ENCODE measurements around the gene IGSF5.

The IGSF5 gene

GRCh38 chr21:39715804-39716397 is 29.1 kb upstream of the IGSF5 start:
- Histone ChIP-seq H3K27ac (no peak overlapping the region), H3K36me3 (no peaks in the 10 kb centered on the region), H3K9me3 (ENCODE audit: severe bottlenecking) (peaks cover 2% of the 10 kb centered on the region), H3K4me3 (ENCODE audit: low read depth, low read length) (no peak overlapping the region), H3K27me3 (ENCODE audit: insufficient read depth, low read depth, severe bottlenecking) (no peaks in the 10 kb centered on the region)
- TF ChIP-seq CTCF (IDR thresholded peaks at IDR 0.05; ENCODE audit: low read depth, low read length): peak; percentile 56
- DNase-seq: peak; percentile 65

- H3K4me3 ChIP-seq (ENCODE audit: low read depth, low read length): no peak overlapping the region
- no peak for DNase-seq
- no peak overlapping the region for H3K27ac ChIP-seq
- H3K27me3 ChIP-seq (ENCODE audit: insufficient read depth, low read depth, severe bottlenecking): no peaks in the 10 kb centered on the region
- H3K9me3 ChIP-seq (ENCODE audit: severe bottlenecking): no peaks in the 10 kb centered on the region
- no peaks in the 10 kb centered on the region for H3K36me3 ChIP-seq
- no peak for TF ChIP-seq CTCF (IDR thresholded peaks at IDR 0.05; ENCODE audit: low read depth, low read length)
Measured at GRCh38 chr21:39720126-39720778, 24.7 kb upstream of the IGSF5 start.

GRCh38 chr21:39721885-39722284 is 23.1 kb upstream of the IGSF5 start:
- DNase-seq: no peak
- TF ChIP-seq CTCF (IDR thresholded peaks at IDR 0.05; ENCODE audit: low read depth, low read length): no peak

GRCh38 chr21:39724944-39725343 is 20.0 kb upstream of the IGSF5 start:
- Histone ChIP-seq H3K27me3 (ENCODE audit: insufficient read depth, low read depth, severe bottlenecking) (no peaks in the 10 kb centered on the region), H3K27ac (no peak overlapping the region), H3K9me3 (ENCODE audit: severe bottlenecking) (no peaks in the 10 kb centered on the region), H3K4me3 (ENCODE audit: low read depth, low read length) (no peak overlapping the region), H3K36me3 (no peaks in the 10 kb centered on the region)
- no peak for DNase-seq
- no peak for TF ChIP-seq CTCF (IDR thresholded peaks at IDR 0.05; ENCODE audit: low read depth, low read length)

More at GRCh38 chr21:39721885-39722284, 23.1 kb upstream of the IGSF5 start:
- Histone ChIP-seq H3K4me3 (ENCODE audit: low read depth, low read length) (no peak overlapping the region), H3K27me3 (ENCODE audit: insufficient read depth, low read depth, severe bottlenecking) (no peaks in the 10 kb centered on the region), H3K9me3 (ENCODE audit: severe bottlenecking) (no peaks in the 10 kb centered on the region), H3K27ac (no peak overlapping the region), H3K36me3 (no peaks in the 10 kb centered on the region)

- Histone ChIP-seq H3K27me3 (ENCODE audit: insufficient read depth, low read depth, severe bottlenecking) (no peaks in the 10 kb centered on the region), H3K9me3 (ENCODE audit: severe bottlenecking) (no peaks in the 10 kb centered on the region), H3K36me3 (no peaks in the 10 kb centered on the region), H3K4me3 (ENCODE audit: low read depth, low read length) (no peak overlapping the region), H3K27ac (no peak overlapping the region)
- no peak for DNase-seq
- TF ChIP-seq CTCF (IDR thresholded peaks at IDR 0.05; ENCODE audit: low read depth, low read length): peak; percentile 11; the same call in 1 of the 2 replicates
Measured at GRCh38 chr21:39726133-39726532, 18.9 kb upstream of the IGSF5 start.
